C4-2B (cell line): Measurements from ENCODE around the gene MFAP4.

Source experiments
- H3K27ac ChIP-seq: fragments of 450-650 bp; 2 replicates; pipeline ENCODE4 v1.5.1; 2017
- ZFX ChIP-seq: fragments of 450-650 bp; IDR thresholded peaks from 2 replicates; pipeline ENCODE4 v1.6.1; 2017
- TF ChIP-seq, protein P1 (sequence below): fragments of 450-650 bp; conservative IDR thresholded peaks from 2 replicates; pipeline ENCODE4 v1.5.1; 2017; ENCODE audit warnings: mild to moderate bottlenecking

The MFAP4 gene

GRCh38 chr17:19362277-19363113 lies 24.5 kb downstream of the MFAP4 start, which contains the start of gene B9D1:
Gene B9D1 (minus strand): TSS chr17:19362723. CDS start chr17:19362569, 154 bp downstream.
- TF ChIP-seq, protein P1, sequence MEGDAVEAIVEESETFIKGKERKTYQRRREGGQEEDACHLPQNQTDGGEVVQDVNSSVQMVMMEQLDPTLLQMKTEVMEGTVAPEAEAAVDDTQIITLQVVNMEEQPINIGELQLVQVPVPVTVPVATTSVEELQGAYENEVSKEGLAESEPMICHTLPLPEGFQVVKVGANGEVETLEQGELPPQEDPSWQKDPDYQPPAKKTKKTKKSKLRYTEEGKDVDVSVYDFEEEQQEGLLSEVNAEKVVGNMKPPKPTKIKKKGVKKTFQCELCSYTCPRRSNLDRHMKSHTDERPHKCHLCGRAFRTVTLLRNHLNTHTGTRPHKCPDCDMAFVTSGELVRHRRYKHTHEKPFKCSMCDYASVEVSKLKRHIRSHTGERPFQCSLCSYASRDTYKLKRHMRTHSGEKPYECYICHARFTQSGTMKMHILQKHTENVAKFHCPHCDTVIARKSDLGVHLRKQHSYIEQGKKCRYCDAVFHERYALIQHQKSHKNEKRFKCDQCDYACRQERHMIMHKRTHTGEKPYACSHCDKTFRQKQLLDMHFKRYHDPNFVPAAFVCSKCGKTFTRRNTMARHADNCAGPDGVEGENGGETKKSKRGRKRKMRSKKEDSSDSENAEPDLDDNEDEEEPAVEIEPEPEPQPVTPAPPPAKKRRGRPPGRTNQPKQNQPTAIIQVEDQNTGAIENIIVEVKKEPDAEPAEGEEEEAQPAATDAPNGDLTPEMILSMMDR, result peak; percentile 99
- TF ChIP-seq ZFX, result peak; percentile 75; the same call in 1 of the 2 replicates
- peak within 1 kb of the TSS; percentile 79 for H3K27ac ChIP-seq

- H3K27ac ChIP-seq, result peak overlapping the region; percentile 79
- TF ChIP-seq, protein P1, result no peak
- no peak for TF ChIP-seq ZFX
Measured at GRCh38 chr17:19361944-19362276, 25.1 kb downstream of the MFAP4 start.

- TF ChIP-seq, protein P1, result no peak
- TF ChIP-seq ZFX, result no peak
- no peak overlapping the region for H3K27ac ChIP-seq
Measured at GRCh38 chr17:19361326-19361725, 25.7 kb downstream of the MFAP4 start.

DNA sequence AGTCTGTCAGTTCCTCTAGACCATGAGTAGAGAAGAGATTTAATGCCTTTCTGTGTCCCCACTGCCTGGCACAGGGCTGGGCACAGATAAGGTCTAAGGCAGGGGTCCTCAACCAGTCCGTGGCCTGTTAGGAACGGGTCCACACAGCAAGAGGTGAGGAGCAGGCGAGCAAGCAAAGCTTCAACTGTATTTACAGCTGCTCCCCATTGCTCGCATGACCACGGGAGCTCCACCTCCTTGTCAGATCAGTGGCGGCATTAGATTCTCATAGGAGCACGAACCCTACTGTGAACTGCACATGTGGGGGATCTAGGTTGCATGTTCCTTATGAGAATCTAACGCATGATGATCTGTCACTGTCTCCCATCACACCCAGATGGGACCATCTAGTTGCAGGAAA lies 26.2 kb downstream of the MFAP4 start:
- TF ChIP-seq, protein P1, result no peak
- no peak for TF ChIP-seq ZFX
- H3K27ac ChIP-seq, result no peak overlapping the region

DNA sequence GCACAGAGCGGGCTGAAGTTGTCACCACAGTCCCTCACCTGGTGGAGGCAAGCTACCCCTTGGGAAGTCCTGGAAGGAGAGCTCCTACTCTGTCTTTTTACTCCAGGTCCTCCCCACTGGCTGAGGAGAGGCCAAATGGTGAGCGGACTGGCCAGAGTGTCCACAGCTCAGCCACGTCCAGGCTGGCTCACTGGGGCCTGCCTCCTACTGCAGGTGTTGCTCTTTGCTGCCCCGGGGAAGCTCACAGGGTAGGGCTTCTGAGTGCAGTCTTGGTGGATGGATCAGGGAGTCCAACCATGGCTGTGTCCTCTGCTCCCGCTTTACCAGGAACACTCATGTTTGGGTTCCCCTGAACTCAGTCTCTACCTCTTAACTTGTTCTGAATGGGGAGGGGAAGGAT lies 27.1 kb downstream of the MFAP4 start:
- no peak for TF ChIP-seq ZFX
- TF ChIP-seq, protein P1, result no peak
- no peak overlapping the region for H3K27ac ChIP-seq

DNA sequence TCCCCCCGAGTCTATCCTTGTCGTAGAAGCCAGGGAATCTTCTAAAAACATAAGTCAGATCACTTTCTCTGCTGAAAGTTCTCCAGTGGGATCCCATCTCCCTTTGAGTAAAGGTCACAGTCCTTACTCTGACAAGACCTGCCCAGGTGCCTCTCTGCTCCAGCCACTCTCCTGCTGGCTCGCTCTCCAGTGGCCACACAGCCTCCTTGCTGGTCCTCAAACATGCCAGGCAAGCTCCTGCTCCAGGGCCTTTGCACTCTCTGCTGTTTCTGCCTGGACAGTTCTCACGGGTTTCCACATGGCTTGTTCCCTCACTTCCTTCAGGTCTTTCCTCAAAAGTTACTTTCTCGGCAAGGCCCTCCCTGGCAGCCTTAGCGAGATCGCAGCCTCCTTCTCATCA lies 27.8 kb downstream of the MFAP4 start:
- H3K27ac ChIP-seq, result no peak overlapping the region
- no peak for TF ChIP-seq ZFX
- TF ChIP-seq, protein P1, result no peak

GRCh38 chr17:19357761-19358160 lies 29.2 kb downstream of the MFAP4 start:
- no peak overlapping the region for H3K27ac ChIP-seq
- no peak for TF ChIP-seq ZFX
- TF ChIP-seq, protein P1, result no peak
